Chondrocyte (in vitro differentiated cells): ENCODE measurements around the gene REEP3. TPM values are rescaled to one million over a fixed set of nuclear protein-coding genes. Genes with fewer than 3 reads are reported as not detected.
"Not testable (repeated sequence)": the region's sequence is repeated elsewhere in the genome, so short reads cannot be mapped to it uniquely, and the experiment has no call there.

Source experiments
- DNase-seq: peaks from one replicate; pipeline ENCODE4 v3.0.0; 2021; ENCODE audit warnings: mixed read lengths, low spot score
- H3K27ac Mint-ChIP-seq: one replicate; pipeline ENCODE4 v1.8.0; 2021; ENCODE audit warnings: mild to moderate bottlenecking, moderate library complexity, mixed read lengths; ENCODE audit not compliant: unreplicated experiment
- H3K27me3 Mint-ChIP-seq: 2 replicates; pipeline ENCODE4 v1.8.0; 2021; ENCODE audit warnings: low read depth, mixed read lengths
- H3K36me3 Mint-ChIP-seq: 2 replicates; pipeline ENCODE4 v1.8.0; 2021; ENCODE audit warnings: low read depth, mixed read lengths
- H3K4me1 Mint-ChIP-seq: 2 replicates; pipeline ENCODE4 v1.8.0; 2021; ENCODE audit warnings: low read depth, mild to moderate bottlenecking, mixed read lengths
- H3K4me3 Mint-ChIP-seq: one replicate; pipeline ENCODE4 v1.8.0; 2021; ENCODE audit warnings: mild to moderate bottlenecking, moderate library complexity, mixed read lengths; ENCODE audit not compliant: unreplicated experiment
- H3K9me3 Mint-ChIP-seq: 2 replicates; pipeline ENCODE4 v1.8.0; 2021; ENCODE audit warnings: low read depth, mixed read lengths
- total RNA-seq: library from RNA; stranded (reverse); gene quantifications from 3 replicates; pipeline ENCODE4 v1.2.1, GENCODE V29; 2021
- TF ChIP-seq, protein P1 (sequence below): fragments of 200-600 bp; sonication (generic); IDR thresholded peaks from 2 replicates; pipeline ENCODE4 v1.5.0; 2021; ENCODE audit warnings: antibody characterized with exemption, mild to moderate bottlenecking, moderate library complexity

Gene REEP3
- total RNA-seq, 1 donor from 2014 or later, result 80.6 TPM

DNA sequence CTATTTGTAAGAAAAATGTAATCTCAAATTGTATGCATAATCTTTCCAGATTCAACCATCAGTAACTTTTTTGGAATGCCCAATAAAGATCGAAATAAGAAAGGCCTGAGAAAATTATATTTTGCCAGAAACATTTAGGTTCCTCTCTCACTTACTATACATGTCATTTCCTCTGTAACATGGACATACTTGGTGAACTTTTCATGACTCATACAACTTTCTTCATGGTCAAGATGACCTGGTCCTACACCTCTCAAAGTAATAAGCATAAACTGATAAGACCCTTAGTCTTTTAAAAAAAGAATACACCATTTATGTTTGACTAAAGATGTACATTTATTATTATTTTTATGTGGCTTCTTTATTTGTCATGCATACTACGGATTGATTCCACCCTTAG is 125.3 kb downstream of the REEP3 start:
- no peak overlapping the region for H3K4me3 Mint-ChIP-seq
- H3K27ac Mint-ChIP-seq, result no peak overlapping the region
- H3K9me3 Mint-ChIP-seq, result no peaks in the 10 kb centered on the region
- no peak for DNase-seq
- no peaks in the 10 kb centered on the region for H3K27me3 Mint-ChIP-seq
- TF ChIP-seq, protein P1, sequence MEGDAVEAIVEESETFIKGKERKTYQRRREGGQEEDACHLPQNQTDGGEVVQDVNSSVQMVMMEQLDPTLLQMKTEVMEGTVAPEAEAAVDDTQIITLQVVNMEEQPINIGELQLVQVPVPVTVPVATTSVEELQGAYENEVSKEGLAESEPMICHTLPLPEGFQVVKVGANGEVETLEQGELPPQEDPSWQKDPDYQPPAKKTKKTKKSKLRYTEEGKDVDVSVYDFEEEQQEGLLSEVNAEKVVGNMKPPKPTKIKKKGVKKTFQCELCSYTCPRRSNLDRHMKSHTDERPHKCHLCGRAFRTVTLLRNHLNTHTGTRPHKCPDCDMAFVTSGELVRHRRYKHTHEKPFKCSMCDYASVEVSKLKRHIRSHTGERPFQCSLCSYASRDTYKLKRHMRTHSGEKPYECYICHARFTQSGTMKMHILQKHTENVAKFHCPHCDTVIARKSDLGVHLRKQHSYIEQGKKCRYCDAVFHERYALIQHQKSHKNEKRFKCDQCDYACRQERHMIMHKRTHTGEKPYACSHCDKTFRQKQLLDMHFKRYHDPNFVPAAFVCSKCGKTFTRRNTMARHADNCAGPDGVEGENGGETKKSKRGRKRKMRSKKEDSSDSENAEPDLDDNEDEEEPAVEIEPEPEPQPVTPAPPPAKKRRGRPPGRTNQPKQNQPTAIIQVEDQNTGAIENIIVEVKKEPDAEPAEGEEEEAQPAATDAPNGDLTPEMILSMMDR, result no peak
- no peaks in the 10 kb centered on the region for H3K36me3 Mint-ChIP-seq
- no peaks in the 10 kb centered on the region for H3K4me1 Mint-ChIP-seq

DNA sequence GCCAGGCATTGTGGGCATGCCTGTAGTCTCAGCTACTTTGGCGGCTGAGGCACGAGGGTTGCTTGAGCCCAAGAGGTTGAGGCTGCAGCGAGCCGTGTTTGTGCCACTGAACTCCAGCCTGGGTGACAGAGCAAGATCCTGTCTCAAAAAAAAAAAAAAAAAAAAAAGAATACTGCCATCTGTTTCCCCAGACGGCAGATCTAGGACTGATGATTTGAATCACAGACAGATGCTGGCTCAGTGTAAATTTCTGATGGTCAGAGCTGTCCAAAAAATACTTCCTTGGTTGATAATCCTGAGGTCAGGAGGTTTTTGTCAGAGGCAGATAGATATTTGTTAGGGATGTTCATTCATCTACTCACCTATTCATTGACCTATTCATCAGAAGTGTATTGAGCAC is 130.7 kb downstream of the REEP3 start:
- H3K27me3 Mint-ChIP-seq, result no peaks in the 10 kb centered on the region
- no peak for DNase-seq
- no peak overlapping the region for H3K4me3 Mint-ChIP-seq
- H3K36me3 Mint-ChIP-seq, result no peaks in the 10 kb centered on the region
- H3K9me3 Mint-ChIP-seq, result no peaks in the 10 kb centered on the region
- TF ChIP-seq, protein P1, result no peak
- no peaks in the 10 kb centered on the region for H3K4me1 Mint-ChIP-seq
- no peak overlapping the region for H3K27ac Mint-ChIP-seq

GRCh38 chr10:63653747-63654146 is 132.5 kb downstream of the REEP3 start:
- TF ChIP-seq, protein P1, result no peak
- no peak for DNase-seq
- Mint-ChIP-seq H3K4me3 (no peak overlapping the region), H3K9me3 (no peaks in the 10 kb centered on the region), H3K4me1 (no peaks in the 10 kb centered on the region), H3K27ac (no peak overlapping the region), H3K36me3 (no peaks in the 10 kb centered on the region), H3K27me3 (no peaks in the 10 kb centered on the region)

GRCh38 chr10:63657761-63658160 is 136.6 kb downstream of the REEP3 start:
- Mint-ChIP-seq H3K36me3 (no peaks in the 10 kb centered on the region), H3K9me3 (no peaks in the 10 kb centered on the region), H3K27ac (no peak overlapping the region), H3K4me3 (no peak overlapping the region), H3K27me3 (no peaks in the 10 kb centered on the region), H3K4me1 (no peaks in the 10 kb centered on the region)
- TF ChIP-seq, protein P1, result no peak
- no peak for DNase-seq

GRCh38 chr10:63660941-63661340 is 139.7 kb downstream of the REEP3 start:
- not testable (repeated sequence) for DNase-seq, H3K27me3 Mint-ChIP-seq, H3K4me1 Mint-ChIP-seq, H3K36me3 Mint-ChIP-seq, H3K4me3 Mint-ChIP-seq, H3K27ac Mint-ChIP-seq, H3K9me3 Mint-ChIP-seq

- H3K4me3 Mint-ChIP-seq, result no peak overlapping the region
- DNase-seq, result no peak
- H3K4me1 Mint-ChIP-seq, result peaks cover 5% of the 10 kb centered on the region
- H3K27me3 Mint-ChIP-seq, result no peaks in the 10 kb centered on the region
- no peaks in the 10 kb centered on the region for H3K36me3 Mint-ChIP-seq
- TF ChIP-seq, protein P1, result no peak
- no peak overlapping the region for H3K27ac Mint-ChIP-seq
- H3K9me3 Mint-ChIP-seq, result no peaks in the 10 kb centered on the region
These were observed 140.1 kb downstream of the REEP3 start for GRCh38 chr10:63661347-63661746.
